CD4-positive, alpha-beta T cell (primary cell): ENCODE measurements around the gene C4orf50. TPM values are rescaled to one million over a fixed set of nuclear protein-coding genes. Genes with fewer than 3 reads are reported as not detected.

Experiments used
- ATAC-seq: fragments of 200-7000 bp; cut with Tn5 transposase; one replicate; pipeline ENCODE4 v1.10.0; 2022; ENCODE audit warnings: mild to moderate bottlenecking; ENCODE audit not compliant: poor library complexity
- CTCF ChIA-PET: fragments of 350-600 bp; sonication (Branson Sonifier 250); formaldehyde crosslinking; loops from one replicate; lab custom pipeline; 2021; ENCODE audit warnings: antibody characterized with exemption, inconsistent platforms; lab: Charles Lee
- POLR2A ChIA-PET: fragments of 350-600 bp; sonication (Branson Sonifier 250); formaldehyde crosslinking; loops from one replicate; lab custom pipeline; 2021; ENCODE audit warnings: antibody characterized with exemption, inconsistent platforms; lab: Charles Lee
- DNase-seq, 14 experiments: peaks; one replicate each; pipeline ENCODE4 v3.0.0-alpha.2; 2013 to 2020; ENCODE audit warnings: mixed read lengths in 2 of 14
- H3K27ac ChIP-seq, 2 donors: one replicate each; pipeline versions ENCODE4 v1.5.1 to v1.7.0; 2013; ENCODE audit warnings: low read length in 2 of 2, low read depth in 1 of 2, mild to moderate bottlenecking in 1 of 2
- H3K27me3 ChIP-seq, 2 experiments: 1 replicate in 1 of 2; 2 replicates in 1 of 2; pipeline versions ENCODE4 v1.6.1 to v1.7.0; 2013; ENCODE audit warnings: low read length in 2 of 2, control low read depth in 1 of 2, mild to moderate bottlenecking in 1 of 2, moderate library complexity in 1 of 2; ENCODE audit not compliant: insufficient read depth in 2 of 2, control insufficient read depth in 1 of 2
- H3K36me3 ChIP-seq: one replicate; pipeline ENCODE4 v1.6.1; 2013; ENCODE audit warnings: low read length, control low read depth; ENCODE audit not compliant: insufficient read depth
- H3K4me1 ChIP-seq: one replicate; pipeline ENCODE4 v1.6.1; 2013; ENCODE audit warnings: low read length, control low read depth; ENCODE audit not compliant: insufficient read depth
- H3K4me3 ChIP-seq: one replicate; pipeline ENCODE4 v1.5.1; 2013; ENCODE audit warnings: mild to moderate bottlenecking, low read length, moderate library complexity
- H3K9me3 ChIP-seq, 2 experiments: 1 replicate in 1 of 2; 2 replicates in 1 of 2; pipeline versions ENCODE4 v1.6.1 to v1.7.0; 2013; ENCODE audit warnings: low read length in 2 of 2, mild to moderate bottlenecking in 2 of 2, control low read depth in 1 of 2, moderate library complexity in 1 of 2; ENCODE audit not compliant: control insufficient read depth in 1 of 2, insufficient read depth in 1 of 2
- H3K27ac Mint-ChIP-seq: one replicate; pipeline ENCODE4 v1.8.0; 2020; ENCODE audit warnings: mixed read lengths
- H3K27me3 Mint-ChIP-seq: one replicate; pipeline ENCODE4 v1.8.0; 2021; ENCODE audit warnings: mixed read lengths
- H3K36me3 Mint-ChIP-seq: one replicate; pipeline ENCODE4 v1.8.0; 2021; ENCODE audit warnings: low read depth, mixed read lengths
- H3K4me1 Mint-ChIP-seq: one replicate; pipeline ENCODE4 v1.8.0; 2021; ENCODE audit warnings: low read depth, mixed read lengths
- H3K4me3 Mint-ChIP-seq: one replicate; pipeline ENCODE4 v1.8.0; 2020; ENCODE audit warnings: mild to moderate bottlenecking, mixed read lengths
- H3K9me3 Mint-ChIP-seq: one replicate; pipeline ENCODE4 v1.8.0; 2020; ENCODE audit warnings: mixed read lengths
- intact Hi-C, 2 experiments: fragments of 100-400 bp; cut with DNase I in 1 of 2; cut with micrococcal nuclease in 1 of 2; formaldehyde crosslinking; loops; one replicate each; pipeline versions ENCODE4 v1.15.1 to v1.9.0; 2023 to 2025; cut with DNase I, micrococcal nuclease
- total RNA-seq, 174 experiments: library from RNA in 2 of 174; stranded (reverse) in 2 of 174; gene quantifications; one replicate each; pipeline ENCODE4 v1.2.3 and lab custom pipeline; 2021 to 2026
- TF ChIP-seq, protein P1 (sequence below): fragments of 200-600 bp; IDR thresholded peaks from one replicate; pipeline ENCODE4 v1.8.0; 2022; ENCODE audit warnings: antibody characterized with exemption, mild to moderate bottlenecking

C4orf50 gene
- total RNA-seq, 2 experiments from 2014 or later: 0.16 to 0.20 TPM

DNA sequence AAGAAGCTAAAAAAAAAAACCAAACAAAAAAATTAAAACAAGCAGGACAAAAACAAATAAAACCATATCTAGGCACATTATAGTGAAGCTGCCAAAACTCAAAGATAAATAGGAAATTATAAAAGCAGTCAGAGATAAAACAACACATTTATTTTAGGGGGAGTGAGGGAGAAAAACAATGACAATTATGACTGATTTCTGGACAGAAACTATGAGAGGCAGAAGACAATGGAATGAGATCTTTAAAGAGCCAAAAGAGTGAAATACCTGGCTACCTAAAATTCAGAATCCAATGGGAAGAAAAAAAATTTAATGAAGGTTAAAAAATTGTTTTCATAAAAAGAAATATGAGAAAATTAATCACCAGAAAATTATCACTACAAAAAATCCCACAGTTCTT, 33.4 kb downstream of the C4orf50 start:
- Mint-ChIP-seq H3K4me1 (no peaks in the 10 kb centered on the region), H3K36me3 (no peaks in the 10 kb centered on the region)
- POLR2A ChIA-PET: no interaction called here

DNA sequence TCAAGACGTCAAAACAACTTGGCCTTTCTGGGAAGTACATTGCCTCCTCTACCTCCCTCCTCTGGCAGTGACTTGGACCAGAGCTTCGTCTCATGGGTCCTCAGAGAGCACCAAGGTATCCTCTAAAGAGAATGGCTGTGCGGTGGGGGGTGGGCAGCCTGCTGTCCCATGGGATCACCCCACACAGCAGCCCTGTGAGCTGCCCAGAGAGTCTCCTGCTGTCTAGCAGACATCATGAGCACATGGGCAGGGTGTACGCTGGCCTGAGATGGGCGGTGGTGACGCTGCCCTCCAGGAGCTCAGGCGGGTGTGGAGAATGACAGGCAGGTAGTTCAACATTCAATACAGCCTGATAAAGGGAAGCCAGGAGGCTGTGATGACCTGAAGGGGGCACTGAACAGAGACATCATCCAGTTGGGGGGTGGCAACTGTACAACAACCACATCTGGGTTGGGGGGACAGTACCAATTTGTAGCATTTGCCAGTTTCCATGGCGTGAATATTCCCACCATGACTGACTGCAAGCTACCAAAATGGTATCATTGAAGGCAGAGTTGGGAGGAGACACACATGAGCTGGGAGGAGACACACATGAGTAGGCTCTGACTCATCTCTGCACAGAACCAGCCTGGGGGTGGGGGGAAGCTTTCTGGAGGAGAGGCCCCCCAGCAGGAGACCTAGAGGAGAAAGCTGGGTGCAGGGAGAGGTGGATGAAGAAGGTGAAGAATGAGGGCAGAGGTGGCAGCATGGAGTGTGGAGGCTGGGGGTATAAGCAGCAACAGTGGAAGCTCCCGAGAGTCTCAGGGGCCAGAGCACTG, 35.9 kb downstream of the C4orf50 start:
- Mint-ChIP-seq H3K36me3 (no peaks in the 10 kb centered on the region), H3K27ac (no peak overlapping the region), H3K4me1 (no peaks in the 10 kb centered on the region), H3K9me3 (peaks cover 10% of the 10 kb centered on the region), H3K4me3 (no peak overlapping the region), H3K27me3 (peaks cover 27% of the 10 kb centered on the region)
- H3K4me1 ChIP-seq: no peaks in the 10 kb centered on the region
- H3K9me3 ChIP-seq: peaks cover 10 to 15% of the 10 kb centered on the region in 2 experiments
- ChIA-PET POLR2A (no interaction called here), CTCF (no interaction called here)
- no peak overlapping the region for H3K4me3 ChIP-seq
- H3K27ac ChIP-seq: no peak overlapping the region
- ATAC-seq: no peak
- intact Hi-C loops: no loop called here
- H3K27me3 ChIP-seq: peaks cover 0 to 6% of the 10 kb centered on the region in 2 experiments
- no peak for DNase-seq
- no peaks in the 10 kb centered on the region for H3K36me3 ChIP-seq
- TF ChIP-seq, protein P1, sequence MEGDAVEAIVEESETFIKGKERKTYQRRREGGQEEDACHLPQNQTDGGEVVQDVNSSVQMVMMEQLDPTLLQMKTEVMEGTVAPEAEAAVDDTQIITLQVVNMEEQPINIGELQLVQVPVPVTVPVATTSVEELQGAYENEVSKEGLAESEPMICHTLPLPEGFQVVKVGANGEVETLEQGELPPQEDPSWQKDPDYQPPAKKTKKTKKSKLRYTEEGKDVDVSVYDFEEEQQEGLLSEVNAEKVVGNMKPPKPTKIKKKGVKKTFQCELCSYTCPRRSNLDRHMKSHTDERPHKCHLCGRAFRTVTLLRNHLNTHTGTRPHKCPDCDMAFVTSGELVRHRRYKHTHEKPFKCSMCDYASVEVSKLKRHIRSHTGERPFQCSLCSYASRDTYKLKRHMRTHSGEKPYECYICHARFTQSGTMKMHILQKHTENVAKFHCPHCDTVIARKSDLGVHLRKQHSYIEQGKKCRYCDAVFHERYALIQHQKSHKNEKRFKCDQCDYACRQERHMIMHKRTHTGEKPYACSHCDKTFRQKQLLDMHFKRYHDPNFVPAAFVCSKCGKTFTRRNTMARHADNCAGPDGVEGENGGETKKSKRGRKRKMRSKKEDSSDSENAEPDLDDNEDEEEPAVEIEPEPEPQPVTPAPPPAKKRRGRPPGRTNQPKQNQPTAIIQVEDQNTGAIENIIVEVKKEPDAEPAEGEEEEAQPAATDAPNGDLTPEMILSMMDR: no peak

More for the DNA sequence above, 33.4 kb downstream of the C4orf50 start:
- no peaks in the 10 kb centered on the region for H3K4me1 ChIP-seq
- Mint-ChIP-seq H3K4me3 (no peak overlapping the region), H3K27me3 (peaks cover 24% of the 10 kb centered on the region), H3K27ac (no peak overlapping the region), H3K9me3 (peaks cover 10% of the 10 kb centered on the region)
- CTCF ChIA-PET: no interaction called here
- H3K27me3 ChIP-seq: peaks cover 0 to 6% of the 10 kb centered on the region in 2 experiments
- no peaks in the 10 kb centered on the region for H3K36me3 ChIP-seq
- H3K4me3 ChIP-seq: no peak overlapping the region
- DNase-seq: no peak
- H3K27ac ChIP-seq: no peak overlapping the region
- peaks cover 10 to 15% of the 10 kb centered on the region in 2 experiments for H3K9me3 ChIP-seq
- TF ChIP-seq, protein P1: no peak
- intact Hi-C loops: no loop called here
- no peak for ATAC-seq

DNA sequence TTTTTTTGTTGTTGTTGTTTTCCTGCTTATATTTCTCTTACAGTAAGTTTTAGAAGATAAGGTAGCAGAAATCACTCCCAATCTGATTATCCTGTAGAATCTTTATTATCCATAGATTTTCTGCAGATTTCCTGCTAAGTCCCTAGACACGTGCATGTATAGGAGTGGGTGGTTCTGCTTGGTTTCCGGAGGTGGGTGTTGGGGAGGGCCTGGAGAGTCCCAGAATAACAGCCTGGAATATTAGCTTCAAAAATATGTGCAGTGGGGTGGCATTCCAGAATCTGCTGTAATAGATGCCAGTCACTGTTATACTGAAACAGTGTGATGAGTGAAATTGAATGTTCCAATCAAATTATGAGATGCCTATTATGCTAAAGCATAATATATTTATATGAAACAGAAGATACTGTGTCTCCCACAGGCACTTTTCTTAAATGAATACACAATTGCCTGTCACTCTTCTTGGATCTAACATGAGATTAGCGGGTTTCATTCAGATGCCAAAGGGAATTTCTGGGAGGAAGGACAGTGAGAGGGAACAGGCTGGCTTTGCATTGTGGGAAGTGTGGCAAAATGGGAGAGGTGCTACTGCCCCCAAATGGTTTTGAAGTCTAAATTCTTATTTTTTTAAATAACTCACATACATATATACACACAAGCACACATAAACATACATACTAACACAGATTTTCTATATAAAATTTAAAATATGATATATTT, 37.6 kb downstream of the C4orf50 start:
- H3K9me3 ChIP-seq: peaks cover 10 to 15% of the 10 kb centered on the region in 2 experiments
- H3K36me3 ChIP-seq: no peaks in the 10 kb centered on the region
- no peak overlapping the region for H3K27ac ChIP-seq
- no peaks in the 10 kb centered on the region for H3K4me1 Mint-ChIP-seq
- H3K27me3 Mint-ChIP-seq: peaks cover 31% of the 10 kb centered on the region
- H3K36me3 Mint-ChIP-seq: no peaks in the 10 kb centered on the region
- POLR2A ChIA-PET: no interaction called here
- DNase-seq (no peak), ATAC-seq (no peak)
- H3K27me3 ChIP-seq: peaks cover 0 to 6% of the 10 kb centered on the region in 2 experiments
- peaks cover 8% of the 10 kb centered on the region for H3K9me3 Mint-ChIP-seq
- no peak overlapping the region for H3K4me3 ChIP-seq
- CTCF ChIA-PET: no interaction called here
- intact Hi-C loops: no loop called here
- H3K27ac Mint-ChIP-seq: no peak overlapping the region
- TF ChIP-seq, protein P1: no peak
- no peak overlapping the region for H3K4me3 Mint-ChIP-seq
- H3K4me1 ChIP-seq: no peaks in the 10 kb centered on the region
